Measurements from ENCODE around the gene TPP1. TPM values are rescaled to one million over a fixed set of nuclear protein-coding genes. Genes with fewer than 3 reads are reported as not detected.

Gene TPP1
- total and polyA plus RNA-seq, 2 of the 13 experiments (the other 11 are each of a cell fraction or from before 2014, with no cell fraction given), result 13.9 to 74.6 TPM

DNA sequence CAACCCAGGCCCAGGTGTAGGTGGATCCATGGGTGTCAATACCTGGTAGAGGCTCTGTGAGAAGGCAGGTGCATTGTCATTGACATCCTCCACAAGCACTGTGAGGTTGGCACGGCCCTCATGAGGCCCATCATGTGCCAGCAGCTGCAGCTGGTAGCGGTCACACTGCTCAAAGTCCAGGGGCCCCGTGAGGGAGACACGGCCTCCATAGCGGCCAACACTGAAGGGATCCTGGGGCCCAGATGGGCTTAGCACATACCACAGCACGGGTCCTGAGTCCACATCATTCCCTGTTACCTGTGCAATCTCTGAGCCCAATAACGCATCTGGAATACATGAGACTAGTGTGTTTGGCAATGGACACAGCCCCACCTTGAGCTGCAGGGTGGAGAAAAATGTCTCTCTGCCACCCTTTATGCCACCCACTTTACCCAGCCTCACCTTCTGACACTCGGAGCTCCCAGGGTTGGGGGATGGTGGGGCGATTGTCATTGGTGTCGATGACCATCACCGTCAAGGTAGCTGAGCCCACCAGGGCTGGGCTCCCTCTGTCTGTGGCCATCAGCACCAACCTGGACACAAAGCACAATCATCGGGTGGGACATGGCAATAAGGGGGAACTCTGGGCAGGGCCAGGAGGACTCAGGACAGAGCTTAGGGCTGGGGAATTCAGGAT, 6.1 kb upstream of the TPP1 start:
- DNase-seq (ENCODE audit: low spot score) (peak; percentile 28), FAIRE-seq (no peak), ATAC-seq (peak; percentile 50)
- Histone ChIP-seq H3K4me1 (ENCODE audit: insufficient read depth, low read length) (peaks cover 21% of the 10 kb centered on the region), H3K9ac (ENCODE audit: insufficient read depth, low read depth, low read length) (no peak overlapping the region), H2AFZ (ENCODE audit: low read length) (no peak overlapping the region), H3K4me3 (replicated peaks in 1 of 3; ENCODE audit: insufficient read depth in 1 of 3, low read depth in 2 of 3, low read length in 3 of 3) (peak overlapping the region in 1 of 3 experiments; percentile 24; a peak in 1 of 6 replicates), H3K9me3 (ENCODE audit: low read length) (no peaks in the 10 kb centered on the region), H3K27ac (ENCODE audit: extremely low read length, insufficient read depth, low read length) (no peak overlapping the region), H3K4me2 (ENCODE audit: low read depth, low read length) (peak overlapping the region; percentile 44), H3K79me2 (ENCODE audit: insufficient read depth, low read length) (no peaks in the 10 kb centered on the region), H3K36me3 (replicated peaks in 1 of 2; ENCODE audit: control insufficient read depth in 1 of 2, insufficient read depth in 2 of 2, low read length in 2 of 2) (no peaks in the 10 kb centered on the region), H3K27me3 (ENCODE audit: control insufficient read depth in 1 of 2, insufficient read depth in 2 of 2, low read length in 2 of 2) (peaks cover 17 to 76% of the 10 kb centered on the region in 2 experiments), H4K20me1 (ENCODE audit: insufficient read depth, low read length) (no peaks in the 10 kb centered on the region)
- ChIA-PET POLR2A (interaction anchor here (1.0 to 5.5 kb wide), 3 partner anchors 10 to 58 kb away, joined by 3 to 24 read pairs (median 5); partner anchors contain the start of genes MRPL17 and TAF10), CTCF (ENCODE audit: low intra/inter-chr PET ratio, low total read pairs) (no interaction called here)
- in situ Hi-C loops (cut with HindIII; ENCODE audit: extremely low pct_ligation_motif_present, low pct_unique_long_range_greater_than_20kb), result no loop called here
- 65% methylated on average over 6 of the region's 12 CpGs for WGBS (ENCODE audit: low lambda C conversion rate)
- intact Hi-C loops (cut with micrococcal nuclease; ENCODE audit: unreplicated experiment), result no loop called here
- BruUV-seq (replicated peaks), result no TSS peak
- TF ChIP-seq, protein P1, sequence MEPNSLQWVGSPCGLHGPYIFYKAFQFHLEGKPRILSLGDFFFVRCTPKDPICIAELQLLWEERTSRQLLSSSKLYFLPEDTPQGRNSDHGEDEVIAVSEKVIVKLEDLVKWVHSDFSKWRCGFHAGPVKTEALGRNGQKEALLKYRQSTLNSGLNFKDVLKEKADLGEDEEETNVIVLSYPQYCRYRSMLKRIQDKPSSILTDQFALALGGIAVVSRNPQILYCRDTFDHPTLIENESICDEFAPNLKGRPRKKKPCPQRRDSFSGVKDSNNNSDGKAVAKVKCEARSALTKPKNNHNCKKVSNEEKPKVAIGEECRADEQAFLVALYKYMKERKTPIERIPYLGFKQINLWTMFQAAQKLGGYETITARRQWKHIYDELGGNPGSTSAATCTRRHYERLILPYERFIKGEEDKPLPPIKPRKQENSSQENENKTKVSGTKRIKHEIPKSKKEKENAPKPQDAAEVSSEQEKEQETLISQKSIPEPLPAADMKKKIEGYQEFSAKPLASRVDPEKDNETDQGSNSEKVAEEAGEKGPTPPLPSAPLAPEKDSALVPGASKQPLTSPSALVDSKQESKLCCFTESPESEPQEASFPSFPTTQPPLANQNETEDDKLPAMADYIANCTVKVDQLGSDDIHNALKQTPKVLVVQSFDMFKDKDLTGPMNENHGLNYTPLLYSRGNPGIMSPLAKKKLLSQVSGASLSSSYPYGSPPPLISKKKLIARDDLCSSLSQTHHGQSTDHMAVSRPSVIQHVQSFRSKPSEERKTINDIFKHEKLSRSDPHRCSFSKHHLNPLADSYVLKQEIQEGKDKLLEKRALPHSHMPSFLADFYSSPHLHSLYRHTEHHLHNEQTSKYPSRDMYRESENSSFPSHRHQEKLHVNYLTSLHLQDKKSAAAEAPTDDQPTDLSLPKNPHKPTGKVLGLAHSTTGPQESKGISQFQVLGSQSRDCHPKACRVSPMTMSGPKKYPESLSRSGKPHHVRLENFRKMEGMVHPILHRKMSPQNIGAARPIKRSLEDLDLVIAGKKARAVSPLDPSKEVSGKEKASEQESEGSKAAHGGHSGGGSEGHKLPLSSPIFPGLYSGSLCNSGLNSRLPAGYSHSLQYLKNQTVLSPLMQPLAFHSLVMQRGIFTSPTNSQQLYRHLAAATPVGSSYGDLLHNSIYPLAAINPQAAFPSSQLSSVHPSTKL (CRISPR knock-in tag; IDR thresholded peaks at IDR 0.05), result peak; percentile 29; the same call in 1 of the 2 replicates
- TF ChIP-seq, protein P2, sequence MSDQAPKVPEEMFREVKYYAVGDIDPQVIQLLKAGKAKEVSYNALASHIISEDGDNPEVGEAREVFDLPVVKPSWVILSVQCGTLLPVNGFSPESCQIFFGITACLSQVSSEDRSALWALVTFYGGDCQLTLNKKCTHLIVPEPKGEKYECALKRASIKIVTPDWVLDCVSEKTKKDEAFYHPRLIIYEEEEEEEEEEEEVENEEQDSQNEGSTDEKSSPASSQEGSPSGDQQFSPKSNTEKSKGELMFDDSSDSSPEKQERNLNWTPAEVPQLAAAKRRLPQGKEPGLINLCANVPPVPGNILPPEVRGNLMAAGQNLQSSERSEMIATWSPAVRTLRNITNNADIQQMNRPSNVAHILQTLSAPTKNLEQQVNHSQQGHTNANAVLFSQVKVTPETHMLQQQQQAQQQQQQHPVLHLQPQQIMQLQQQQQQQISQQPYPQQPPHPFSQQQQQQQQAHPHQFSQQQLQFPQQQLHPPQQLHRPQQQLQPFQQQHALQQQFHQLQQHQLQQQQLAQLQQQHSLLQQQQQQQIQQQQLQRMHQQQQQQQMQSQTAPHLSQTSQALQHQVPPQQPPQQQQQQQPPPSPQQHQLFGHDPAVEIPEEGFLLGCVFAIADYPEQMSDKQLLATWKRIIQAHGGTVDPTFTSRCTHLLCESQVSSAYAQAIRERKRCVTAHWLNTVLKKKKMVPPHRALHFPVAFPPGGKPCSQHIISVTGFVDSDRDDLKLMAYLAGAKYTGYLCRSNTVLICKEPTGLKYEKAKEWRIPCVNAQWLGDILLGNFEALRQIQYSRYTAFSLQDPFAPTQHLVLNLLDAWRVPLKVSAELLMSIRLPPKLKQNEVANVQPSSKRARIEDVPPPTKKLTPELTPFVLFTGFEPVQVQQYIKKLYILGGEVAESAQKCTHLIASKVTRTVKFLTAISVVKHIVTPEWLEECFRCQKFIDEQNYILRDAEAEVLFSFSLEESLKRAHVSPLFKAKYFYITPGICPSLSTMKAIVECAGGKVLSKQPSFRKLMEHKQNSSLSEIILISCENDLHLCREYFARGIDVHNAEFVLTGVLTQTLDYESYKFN (CRISPR knock-in tag; conservative IDR thresholded peaks at IDR 0.05), result peak; percentile 34; the same call in 1 of the 2 replicates
- TF ChIP-seq, protein P3, sequence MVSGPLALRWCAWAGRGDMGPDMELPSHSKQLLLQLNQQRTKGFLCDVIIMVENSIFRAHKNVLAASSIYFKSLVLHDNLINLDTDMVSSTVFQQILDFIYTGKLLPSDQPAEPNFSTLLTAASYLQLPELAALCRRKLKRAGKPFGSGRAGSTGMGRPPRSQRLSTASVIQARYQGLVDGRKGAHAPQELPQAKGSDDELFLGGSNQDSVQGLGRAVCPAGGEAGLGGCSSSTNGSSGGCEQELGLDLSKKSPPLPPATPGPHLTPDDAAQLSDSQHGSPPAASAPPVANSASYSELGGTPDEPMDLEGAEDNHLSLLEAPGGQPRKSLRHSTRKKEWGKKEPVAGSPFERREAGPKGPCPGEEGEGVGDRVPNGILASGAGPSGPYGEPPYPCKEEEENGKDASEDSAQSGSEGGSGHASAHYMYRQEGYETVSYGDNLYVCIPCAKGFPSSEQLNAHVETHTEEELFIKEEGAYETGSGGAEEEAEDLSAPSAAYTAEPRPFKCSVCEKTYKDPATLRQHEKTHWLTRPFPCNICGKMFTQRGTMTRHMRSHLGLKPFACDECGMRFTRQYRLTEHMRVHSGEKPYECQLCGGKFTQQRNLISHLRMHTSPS (CRISPR knock-in tag; IDR thresholded peaks at IDR 0.05; ENCODE audit: low read depth), result peak; percentile 90
- no peak for TF ChIP-seq SMAD3 (CRISPR knock-in tag; IDR thresholded peaks at IDR 0.05)
- 0 out of 2 replicates have a peak, but pooled peaks have one; percentile 39 for TF ChIP-seq RNF2 (conservative IDR thresholded peaks at IDR 0.05; ENCODE audit: low read depth)
- no peak for TF ChIP-seq ZFY (CRISPR knock-in tag; IDR thresholded peaks at IDR 0.05)
- no peak for TF ChIP-seq ZNF577 (CRISPR knock-in tag; IDR thresholded peaks at IDR 0.05; ENCODE audit: borderline replicate concordance, low read depth)
- TF ChIP-seq ZBTB3 (CRISPR knock-in tag; IDR thresholded peaks at IDR 0.05; ENCODE audit: borderline replicate concordance, low read depth), result no peak
- no peak for TF ChIP-seq ZNF580 (CRISPR knock-in tag; IDR thresholded peaks at IDR 0.05; ENCODE audit: borderline replicate concordance, low read depth)
- no peak for TF ChIP-seq ZNF20 (CRISPR knock-in tag; IDR thresholded peaks at IDR 0.05)
- peak; percentile 60; the same call in 1 of the 2 replicates for TF ChIP-seq KDM6A (CRISPR knock-in tag; IDR thresholded peaks at IDR 0.05; ENCODE audit: low read depth)
- TF ChIP-seq, protein P4, sequence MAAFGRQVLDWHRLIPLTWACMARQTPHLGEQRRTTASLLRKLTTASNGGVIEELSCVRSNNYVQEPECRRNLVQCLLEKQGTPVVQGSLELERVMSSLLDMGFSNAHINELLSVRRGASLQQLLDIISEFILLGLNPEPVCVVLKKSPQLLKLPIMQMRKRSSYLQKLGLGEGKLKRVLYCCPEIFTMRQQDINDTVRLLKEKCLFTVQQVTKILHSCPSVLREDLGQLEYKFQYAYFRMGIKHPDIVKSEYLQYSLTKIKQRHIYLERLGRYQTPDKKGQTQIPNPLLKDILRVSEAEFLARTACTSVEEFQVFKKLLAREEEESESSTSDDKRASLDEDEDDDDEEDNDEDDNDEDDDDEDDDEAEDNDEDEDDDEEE (CRISPR knock-in tag; IDR thresholded peaks at IDR 0.05), result no peak

All from HepG2 (cell line).